ENCODE measurements around the gene INPP4B.
A peak's percentile ranks its signal among the peaks of the same experiment; 100 is the strongest.

Gene INPP4B

DNA sequence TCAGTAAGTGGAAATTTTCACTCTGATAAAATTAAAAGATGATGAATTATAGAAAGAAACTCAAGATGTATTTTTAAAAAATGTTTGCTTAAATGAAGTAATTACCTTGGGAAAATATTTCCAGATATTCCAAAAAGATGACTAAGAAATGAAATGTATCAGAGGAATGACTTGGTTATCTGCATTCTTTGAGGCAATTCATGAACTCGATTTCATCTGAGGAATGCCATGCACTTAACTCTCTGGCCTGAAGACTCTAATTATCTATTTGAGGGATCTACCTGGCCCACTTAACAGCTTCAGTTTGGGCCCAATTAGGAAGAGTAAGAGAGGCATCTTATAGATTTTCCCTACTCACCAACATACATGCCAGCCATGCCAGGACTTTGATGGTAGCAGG, 182.3 kb downstream of the INPP4B start:
- TF ChIP-seq, protein P1, sequence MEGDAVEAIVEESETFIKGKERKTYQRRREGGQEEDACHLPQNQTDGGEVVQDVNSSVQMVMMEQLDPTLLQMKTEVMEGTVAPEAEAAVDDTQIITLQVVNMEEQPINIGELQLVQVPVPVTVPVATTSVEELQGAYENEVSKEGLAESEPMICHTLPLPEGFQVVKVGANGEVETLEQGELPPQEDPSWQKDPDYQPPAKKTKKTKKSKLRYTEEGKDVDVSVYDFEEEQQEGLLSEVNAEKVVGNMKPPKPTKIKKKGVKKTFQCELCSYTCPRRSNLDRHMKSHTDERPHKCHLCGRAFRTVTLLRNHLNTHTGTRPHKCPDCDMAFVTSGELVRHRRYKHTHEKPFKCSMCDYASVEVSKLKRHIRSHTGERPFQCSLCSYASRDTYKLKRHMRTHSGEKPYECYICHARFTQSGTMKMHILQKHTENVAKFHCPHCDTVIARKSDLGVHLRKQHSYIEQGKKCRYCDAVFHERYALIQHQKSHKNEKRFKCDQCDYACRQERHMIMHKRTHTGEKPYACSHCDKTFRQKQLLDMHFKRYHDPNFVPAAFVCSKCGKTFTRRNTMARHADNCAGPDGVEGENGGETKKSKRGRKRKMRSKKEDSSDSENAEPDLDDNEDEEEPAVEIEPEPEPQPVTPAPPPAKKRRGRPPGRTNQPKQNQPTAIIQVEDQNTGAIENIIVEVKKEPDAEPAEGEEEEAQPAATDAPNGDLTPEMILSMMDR (IDR thresholded peaks at IDR 0.05; ENCODE audit: low read length) = no peak
- no peak for TF ChIP-seq EZH2 (IDR thresholded peaks at IDR 0.05; ENCODE audit: borderline replicate concordance, low read length)
- Histone ChIP-seq H3K9ac (ENCODE audit: low read length) (no peak overlapping the region), H4K20me1 (ENCODE audit: insufficient read depth, low read length) (no peaks in the 10 kb centered on the region), H3F3A (ENCODE audit: insufficient read depth, low read length) (no peaks in the 10 kb centered on the region), H2AFZ (ENCODE audit: low read length) (no peak overlapping the region), H3K9me3 (ENCODE audit: low read length) (0 out of 2 replicates have a peak, but pooled peaks cover 3% of the 10 kb centered on the region), H3K36me3 (ENCODE audit: insufficient read depth, low read length) (no peaks in the 10 kb centered on the region), H3K9me2 (ENCODE audit: low read depth, low read length) (no peaks in the 10 kb centered on the region), H3K4me3 (ENCODE audit: low read depth, low read length, poor library complexity, severe bottlenecking) (no peak overlapping the region), H3K79me2 (ENCODE audit: insufficient read depth, low read length) (no peaks in the 10 kb centered on the region), H3K4me1 (ENCODE audit: insufficient read depth, low read length, severe bottlenecking) (no peaks in the 10 kb centered on the region), H3K27ac (ENCODE audit: low read depth, low read length, poor library complexity, severe bottlenecking) (no peak overlapping the region), H3K4me2 (ENCODE audit: low read length) (no peak overlapping the region), H3K27me3 (ENCODE audit: insufficient read depth, low read length) (no peaks in the 10 kb centered on the region)

DNA sequence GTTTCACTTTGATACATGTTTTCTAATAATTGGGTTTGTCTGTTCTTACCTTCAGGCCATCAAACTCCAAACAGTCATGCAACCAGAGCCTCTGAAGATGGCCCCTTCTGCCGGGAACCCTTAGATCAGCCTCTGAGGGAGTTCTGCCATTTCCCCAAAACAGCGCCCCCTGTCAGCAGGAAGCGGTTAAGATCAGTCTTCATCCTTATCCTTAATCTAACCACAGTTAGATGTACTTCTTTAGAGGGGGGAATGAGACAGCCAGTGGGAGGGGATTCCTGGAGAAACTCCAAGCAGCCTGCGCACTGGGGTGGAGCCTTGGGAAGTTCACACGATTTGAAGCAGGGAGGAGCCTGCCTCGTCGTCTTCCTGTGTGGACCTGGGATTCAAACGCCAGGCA, 185.4 kb downstream of the INPP4B start:
- no peak overlapping the region for H3K4me3 ChIP-seq (ENCODE audit: low read depth, low read length, poor library complexity, severe bottlenecking)
- H3K27ac ChIP-seq (ENCODE audit: low read depth, low read length, poor library complexity, severe bottlenecking) = no peak overlapping the region
- H2AFZ ChIP-seq (ENCODE audit: low read length) = no peak overlapping the region
- H3K9me2 ChIP-seq (ENCODE audit: low read depth, low read length) = no peaks in the 10 kb centered on the region
- H4K20me1 ChIP-seq (ENCODE audit: insufficient read depth, low read length) = no peaks in the 10 kb centered on the region
- no peak overlapping the region for H3K9ac ChIP-seq (ENCODE audit: low read length)
- TF ChIP-seq, protein P1 (IDR thresholded peaks at IDR 0.05; ENCODE audit: low read length) = peak; percentile 34; the same call in 1 of the 2 replicates
- no peak for TF ChIP-seq EZH2 (IDR thresholded peaks at IDR 0.05; ENCODE audit: borderline replicate concordance, low read length)
- H3F3A ChIP-seq (ENCODE audit: insufficient read depth, low read length) = no peaks in the 10 kb centered on the region
- H3K79me2 ChIP-seq (ENCODE audit: insufficient read depth, low read length) = no peaks in the 10 kb centered on the region
- H3K36me3 ChIP-seq (ENCODE audit: insufficient read depth, low read length) = no peaks in the 10 kb centered on the region
- H3K27me3 ChIP-seq (ENCODE audit: insufficient read depth, low read length) = no peaks in the 10 kb centered on the region
- no peaks in the 10 kb centered on the region for H3K4me1 ChIP-seq (ENCODE audit: insufficient read depth, low read length, severe bottlenecking)
- H3K4me2 ChIP-seq (ENCODE audit: low read length) = no peak overlapping the region
- peaks cover 2% of the 10 kb centered on the region; the same call in 1 of the 2 replicates for H3K9me3 ChIP-seq (ENCODE audit: low read length)

DNA sequence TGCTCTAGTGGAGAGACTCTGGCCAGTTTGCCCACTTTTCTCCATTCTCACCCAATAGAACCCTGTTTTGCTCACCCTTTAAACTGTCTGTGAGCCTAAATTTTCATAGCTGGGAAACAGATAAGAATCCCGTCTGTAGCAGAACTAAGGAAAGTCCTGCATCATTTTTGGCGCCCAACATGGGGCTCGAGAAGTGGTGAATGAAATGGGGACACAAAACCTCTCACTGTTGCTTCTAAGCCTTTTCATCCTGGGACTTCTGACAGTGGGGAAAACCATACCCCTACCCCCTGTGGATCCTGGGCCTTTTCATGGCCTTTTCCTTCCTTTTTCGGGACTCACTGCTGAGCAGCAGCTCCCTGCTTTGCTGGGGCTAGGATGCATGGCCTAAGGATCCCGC, 189.9 kb downstream of the INPP4B start:
- Histone ChIP-seq H3K9me3 (ENCODE audit: low read length) (peaks cover 9% of the 10 kb centered on the region), H4K20me1 (ENCODE audit: insufficient read depth, low read length) (no peaks in the 10 kb centered on the region), H3K36me3 (ENCODE audit: insufficient read depth, low read length) (no peaks in the 10 kb centered on the region), H2AFZ (ENCODE audit: low read length) (no peak overlapping the region), H3K9ac (ENCODE audit: low read length) (no peak overlapping the region), H3K79me2 (ENCODE audit: insufficient read depth, low read length) (no peaks in the 10 kb centered on the region), H3K4me3 (ENCODE audit: low read depth, low read length, poor library complexity, severe bottlenecking) (no peak overlapping the region), H3K4me1 (ENCODE audit: insufficient read depth, low read length, severe bottlenecking) (no peaks in the 10 kb centered on the region), H3K9me2 (ENCODE audit: low read depth, low read length) (no peaks in the 10 kb centered on the region), H3K4me2 (ENCODE audit: low read length) (no peak overlapping the region), H3F3A (ENCODE audit: insufficient read depth, low read length) (no peaks in the 10 kb centered on the region), H3K27ac (ENCODE audit: low read depth, low read length, poor library complexity, severe bottlenecking) (no peak overlapping the region), H3K27me3 (ENCODE audit: insufficient read depth, low read length) (no peaks in the 10 kb centered on the region)
- no peak for TF ChIP-seq EZH2 (IDR thresholded peaks at IDR 0.05; ENCODE audit: borderline replicate concordance, low read length)
- TF ChIP-seq, protein P1 (IDR thresholded peaks at IDR 0.05; ENCODE audit: low read length) = no peak
